LHCN-M2 (cell line): ENCODE measurements around the gene TMEM239. TPM values are rescaled to one million over a fixed set of nuclear protein-coding genes. Genes with fewer than 3 reads are reported as not detected.
"Not testable (repeated sequence)": the region's sequence is repeated elsewhere in the genome, so short reads cannot be mapped to it uniquely, and the experiment has no call there.

Experiments
- DNase-seq: peaks from one replicate; pipeline ENCODE4 v3.0.0-alpha.2; 2012; ENCODE audit warnings: low read depth
- total RNA-seq: library from RNA; depleted of rRNA; stranded (reverse); fragments of >200 nt; gene quantifications from 2 replicates; pipeline ENCODE4 v1.2.3, GENCODE V29; 2014

Gene TMEM239
- total RNA-seq, 1 experiment from 2014 or later = not detected

GRCh38 chr20:2799688-2800520 is 16.3 kb upstream of the TMEM239 start:
- DNase-seq = no peak

GRCh38 chr20:2800521-2801285 is 15.5 kb upstream of the TMEM239 start, which contains the start of gene CPXM1:
Gene CPXM1, minus strand, starts transcription at chr20:2800627. Its CDS starts 55 bp downstream, at chr20:2800572.
- no peak for DNase-seq

GRCh38 chr20:2801286-2801728 is 14.9 kb upstream of the TMEM239 start:
- no peak for DNase-seq

- no peak for DNase-seq
Measured at GRCh38 chr20:2804041-2804828, 11.9 kb upstream of the TMEM239 start.

GRCh38 chr20:2804852-2805688 is 11.1 kb upstream of the TMEM239 start:
- DNase-seq = no peak

- no peak for DNase-seq
Measured at GRCh38 chr20:2805689-2806350, 10.3 kb upstream of the TMEM239 start.

- no peak for DNase-seq
Measured at GRCh38 chr20:2806351-2806701, 9.8 kb upstream of the TMEM239 start.

- no peak for DNase-seq
Measured at GRCh38 chr20:2807019-2807418, 9.1 kb upstream of the TMEM239 start.

- not testable (repeated sequence) for DNase-seq
Measured at GRCh38 chr20:2807929-2808328, 8.2 kb upstream of the TMEM239 start.

- no peak for DNase-seq
Measured at GRCh38 chr20:2809690-2810089, 6.5 kb upstream of the TMEM239 start.

DNA sequence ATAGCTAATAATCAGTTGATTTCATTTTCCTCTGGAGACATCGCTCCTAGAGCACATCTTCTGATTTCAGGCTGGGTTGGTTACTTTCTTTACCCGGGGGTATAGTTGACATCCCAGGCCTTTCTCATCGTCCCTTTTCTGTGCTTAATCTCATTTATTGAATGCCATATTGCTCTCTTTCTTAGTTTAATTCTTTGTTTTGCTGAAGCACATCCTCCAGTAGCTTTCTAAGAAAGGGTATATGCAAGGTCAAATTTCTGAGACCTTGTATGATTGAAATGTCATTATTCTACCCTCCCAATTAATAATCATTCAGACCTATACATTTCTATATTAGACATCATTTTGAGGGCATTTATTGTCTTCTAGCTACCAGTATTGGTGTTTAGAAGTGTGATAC is 4.0 kb upstream of the TMEM239 start:
- no peak for DNase-seq

GRCh38 chr20:2814076-2814475 is 2.1 kb upstream of the TMEM239 start:
- DNase-seq = peak; percentile 34

GRCh38 chr20:2814587-2815051 is 1.5 kb upstream of the TMEM239 start, which contains the start of gene C20orf141:
Gene C20orf141, plus strand, starts transcription at chr20:2814987. Its CDS starts 198 bp downstream, at chr20:2815185.
- peak; percentile 100 for DNase-seq

DNA sequence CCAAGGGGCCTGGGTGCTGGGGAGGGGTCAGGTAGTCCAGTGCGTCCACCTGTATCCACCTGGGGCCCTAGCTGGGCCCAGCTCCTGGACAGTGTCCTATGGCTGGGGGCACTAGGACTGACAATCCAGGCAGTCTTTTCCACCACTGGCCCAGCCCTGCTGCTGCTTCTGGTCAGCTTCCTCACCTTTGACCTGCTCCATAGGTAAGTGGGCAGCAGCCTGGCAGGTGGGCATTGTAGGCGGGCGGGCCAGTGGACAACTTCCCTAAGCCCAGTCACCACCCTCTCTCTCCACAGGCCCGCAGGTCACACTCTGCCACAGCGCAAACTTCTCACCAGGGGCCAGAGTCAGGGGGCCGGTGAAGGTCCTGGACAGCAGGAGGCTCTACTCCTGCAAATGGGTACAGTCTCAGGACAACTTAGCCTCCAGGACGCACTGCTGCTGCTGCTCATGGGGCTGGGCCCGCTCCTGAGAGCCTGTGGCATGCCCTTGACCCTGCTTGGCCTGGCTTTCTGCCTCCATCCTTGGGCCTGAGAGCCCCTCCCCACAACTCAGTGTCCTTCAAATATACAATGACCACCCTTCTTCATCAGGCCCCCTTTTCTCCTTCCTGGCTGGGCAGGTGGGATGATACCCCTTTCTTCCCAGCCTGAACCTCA is 793 bp upstream of the TMEM239 start:
- no peak for DNase-seq

- DNase-seq = no peak
Measured at GRCh38 chr20:2816583-2817340, 598 bp downstream of the TMEM239 start.

- no peak for DNase-seq
Measured at GRCh38 chr20:2817341-2817726, 1.2 kb downstream of the TMEM239 start.

GRCh38 chr20:2817891-2818595 is 1.9 kb downstream of the TMEM239 start:
- DNase-seq = no peak
